ENCODE data around the gene DOK6. TPM values are rescaled to one million over a fixed set of nuclear protein-coding genes. Genes with fewer than 3 reads are reported as not detected.

DOK6 gene
- total and polyA plus RNA-seq, 2 experiments from 2014 or later = 0.29 to 0.42 TPM

DNA sequence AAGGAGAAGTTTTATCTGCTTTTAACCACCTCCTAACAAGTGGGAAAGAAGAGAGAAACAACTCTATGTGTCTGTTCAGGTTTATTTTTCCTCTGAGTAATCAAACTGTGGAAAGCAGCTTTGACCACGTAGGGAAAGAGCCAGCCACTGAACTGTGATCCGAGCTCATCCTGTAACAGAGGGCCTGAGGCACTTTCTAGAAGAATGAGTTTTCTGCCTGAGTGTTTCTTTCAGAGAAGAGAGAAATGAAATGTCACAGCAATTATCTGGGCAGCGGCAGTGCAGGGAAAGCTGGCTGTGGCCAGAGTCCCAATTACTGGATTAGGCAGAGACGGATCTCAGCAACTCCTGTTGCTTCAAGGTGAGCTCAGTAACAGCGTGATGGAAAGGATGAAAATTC is 395.1 kb downstream of the DOK6 start (continued):
- TF ChIP-seq, protein P1, sequence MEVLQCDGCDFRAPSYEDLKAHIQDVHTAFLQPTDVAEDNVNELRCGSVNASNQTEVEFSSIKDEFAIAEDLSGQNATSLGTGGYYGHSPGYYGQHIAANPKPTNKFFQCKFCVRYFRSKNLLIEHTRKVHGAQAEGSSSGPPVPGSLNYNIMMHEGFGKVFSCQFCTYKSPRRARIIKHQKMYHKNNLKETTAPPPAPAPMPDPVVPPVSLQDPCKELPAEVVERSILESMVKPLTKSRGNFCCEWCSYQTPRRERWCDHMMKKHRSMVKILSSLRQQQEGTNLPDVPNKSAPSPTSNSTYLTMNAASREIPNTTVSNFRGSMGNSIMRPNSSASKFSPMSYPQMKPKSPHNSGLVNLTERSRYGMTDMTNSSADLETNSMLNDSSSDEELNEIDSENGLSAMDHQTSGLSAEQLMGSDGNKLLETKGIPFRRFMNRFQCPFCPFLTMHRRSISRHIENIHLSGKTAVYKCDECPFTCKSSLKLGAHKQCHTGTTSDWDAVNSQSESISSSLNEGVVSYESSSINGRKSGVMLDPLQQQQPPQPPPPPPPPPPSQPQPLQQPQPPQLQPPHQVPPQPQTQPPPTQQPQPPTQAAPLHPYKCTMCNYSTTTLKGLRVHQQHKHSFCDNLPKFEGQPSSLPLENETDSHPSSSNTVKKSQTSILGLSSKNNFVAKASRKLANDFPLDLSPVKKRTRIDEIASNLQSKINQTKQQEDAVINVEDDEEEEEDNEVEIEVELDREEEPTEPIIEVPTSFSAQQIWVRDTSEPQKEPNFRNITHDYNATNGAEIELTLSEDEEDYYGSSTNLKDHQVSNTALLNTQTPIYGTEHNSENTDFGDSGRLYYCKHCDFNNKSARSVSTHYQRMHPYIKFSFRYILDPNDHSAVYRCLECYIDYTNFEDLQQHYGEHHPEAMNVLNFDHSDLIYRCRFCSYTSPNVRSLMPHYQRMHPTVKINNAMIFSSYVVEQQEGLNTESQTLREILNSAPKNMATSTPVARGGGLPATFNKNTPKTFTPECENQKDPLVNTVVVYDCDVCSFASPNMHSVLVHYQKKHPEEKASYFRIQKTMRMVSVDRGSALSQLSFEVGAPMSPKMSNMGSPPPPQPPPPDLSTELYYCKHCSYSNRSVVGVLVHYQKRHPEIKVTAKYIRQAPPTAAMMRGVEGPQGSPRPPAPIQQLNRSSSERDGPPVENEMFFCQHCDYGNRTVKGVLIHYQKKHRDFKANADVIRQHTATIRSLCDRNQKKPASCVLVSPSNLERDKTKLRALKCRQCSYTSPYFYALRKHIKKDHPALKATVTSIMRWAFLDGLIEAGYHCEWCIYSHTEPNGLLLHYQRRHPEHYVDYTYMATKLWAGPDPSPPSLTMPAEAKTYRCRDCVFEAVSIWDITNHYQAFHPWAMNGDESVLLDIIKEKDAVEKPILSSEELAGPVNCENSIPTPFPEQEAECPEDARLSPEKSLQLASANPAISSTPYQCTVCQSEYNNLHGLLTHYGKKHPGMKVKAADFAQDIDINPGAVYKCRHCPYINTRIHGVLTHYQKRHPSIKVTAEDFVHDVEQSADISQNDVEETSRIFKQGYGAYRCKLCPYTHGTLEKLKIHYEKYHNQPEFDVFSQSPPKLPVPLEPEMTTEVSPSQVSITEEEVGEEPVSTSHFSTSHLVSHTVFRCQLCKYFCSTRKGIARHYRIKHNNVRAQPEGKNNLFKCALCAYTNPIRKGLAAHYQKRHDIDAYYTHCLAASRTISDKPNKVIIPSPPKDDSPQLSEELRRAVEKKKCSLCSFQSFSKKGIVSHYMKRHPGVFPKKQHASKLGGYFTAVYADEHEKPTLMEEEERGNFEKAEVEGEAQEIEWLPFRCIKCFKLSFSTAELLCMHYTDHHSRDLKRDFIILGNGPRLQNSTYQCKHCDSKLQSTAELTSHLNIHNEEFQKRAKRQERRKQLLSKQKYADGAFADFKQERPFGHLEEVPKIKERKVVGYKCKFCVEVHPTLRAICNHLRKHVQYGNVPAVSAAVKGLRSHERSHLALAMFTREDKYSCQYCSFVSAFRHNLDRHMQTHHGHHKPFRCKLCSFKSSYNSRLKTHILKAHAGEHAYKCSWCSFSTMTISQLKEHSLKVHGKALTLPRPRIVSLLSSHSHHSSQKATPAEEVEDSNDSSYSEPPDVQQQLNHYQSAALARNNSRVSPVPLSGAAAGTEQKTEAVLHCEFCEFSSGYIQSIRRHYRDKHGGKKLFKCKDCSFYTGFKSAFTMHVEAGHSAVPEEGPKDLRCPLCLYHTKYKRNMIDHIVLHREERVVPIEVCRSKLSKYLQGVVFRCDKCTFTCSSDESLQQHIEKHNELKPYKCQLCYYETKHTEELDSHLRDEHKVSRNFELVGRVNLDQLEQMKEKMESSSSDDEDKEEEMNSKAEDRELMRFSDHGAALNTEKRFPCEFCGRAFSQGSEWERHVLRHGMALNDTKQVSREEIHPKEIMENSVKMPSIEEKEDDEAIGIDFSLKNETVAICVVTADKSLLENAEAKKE (CRISPR knock-in tag; IDR thresholded peaks at IDR 0.05) = no peak
- no peak for TF ChIP-seq EZH2phosphoT487 (IDR thresholded peaks at IDR 0.05; ENCODE audit: unreplicated experiment)
- TF ChIP-seq JUNB (IDR thresholded peaks at IDR 0.05; ENCODE audit: unreplicated experiment) = no peak
- no peak for TF ChIP-seq ZNF331 (CRISPR knock-in tag; IDR thresholded peaks at IDR 0.05; ENCODE audit: low read depth)
- TF ChIP-seq STAT1 (IDR thresholded peaks at IDR 0.05; ENCODE audit: unreplicated experiment) = no peak
- TF ChIP-seq ZNF114 (CRISPR knock-in tag; IDR thresholded peaks at IDR 0.05) = no peak

DNA sequence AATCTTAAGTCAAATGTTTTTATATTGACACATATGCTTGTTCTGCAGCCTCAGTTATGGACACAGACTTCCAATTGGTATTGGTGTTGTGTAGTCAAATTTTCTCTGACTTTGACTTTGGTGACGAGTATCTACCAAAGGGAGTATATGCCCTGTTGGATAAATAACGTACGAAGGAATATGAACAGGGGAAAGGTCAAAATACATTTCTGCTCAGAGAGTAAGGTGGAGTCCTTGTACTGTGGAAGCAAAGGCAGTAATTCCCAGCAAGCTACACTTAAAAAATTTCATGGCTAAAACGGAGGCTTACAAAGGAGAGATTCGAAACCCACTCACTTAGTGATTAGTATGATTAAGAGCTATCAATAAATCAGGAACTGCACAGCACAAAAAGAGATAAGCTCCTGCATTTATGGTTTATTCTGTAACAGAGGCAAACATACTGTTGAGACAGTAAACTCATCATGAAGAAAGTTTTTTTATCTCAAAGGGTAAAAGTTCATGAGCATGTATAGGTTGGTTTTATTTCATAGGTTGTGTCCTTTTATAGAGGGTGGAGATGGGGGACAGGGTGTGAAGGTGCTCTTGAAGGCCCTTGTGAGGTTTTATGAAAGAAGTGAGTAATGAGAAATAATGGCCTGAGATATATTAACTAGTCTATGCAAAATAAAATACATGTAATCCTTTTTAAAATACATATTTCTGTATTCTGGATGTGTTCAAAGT is 404.3 kb downstream of the DOK6 start:
- Mint-ChIP-seq H3K27me3 (ENCODE audit: insufficient read depth, low read depth, poor library complexity) (peaks cover 2% of the 10 kb centered on the region), H3K4me1 (no peaks in the 10 kb centered on the region), H3K9me3 (no peaks in the 10 kb centered on the region; the same call in 2 of the 3 replicates), H3K4me3 (no peak overlapping the region), H3K36me3 (ENCODE audit: low read depth) (no peaks in the 10 kb centered on the region), H3K27ac (no peak overlapping the region)
- Histone ChIP-seq H3K9me2 (ENCODE audit: insufficient read depth) (no peaks in the 10 kb centered on the region), H3K4me2 (no peak overlapping the region), H3K36me3 (ENCODE audit: insufficient read depth) (no peaks in the 10 kb centered on the region), H3K27me3 (ENCODE audit: insufficient read depth) (no peaks in the 10 kb centered on the region), H3K4me3 (no peak overlapping the region), H3K79me2 (replicated peaks; ENCODE audit: insufficient read depth) (no peaks in the 10 kb centered on the region), H3F3A (replicated peaks; ENCODE audit: low read depth) (no peaks in the 10 kb centered on the region), H3K4me1 (ENCODE audit: insufficient read depth) (no peaks in the 10 kb centered on the region), H4K20me1 (replicated peaks; ENCODE audit: insufficient read depth) (no peaks in the 10 kb centered on the region), H3K27ac (ENCODE audit: low read depth) (no peak overlapping the region), H2AFZ (no peak overlapping the region)
- no peak for DNase-seq (ENCODE audit: low spot score)
- ATAC-seq = no peak
- no peak for TF ChIP-seq EZH2phosphoT487 (IDR thresholded peaks at IDR 0.05; ENCODE audit: unreplicated experiment)
